GM19455 (cell line): Measurements from ENCODE around the gene P4HTM.

ENCODE experiments used
- ATAC-seq: cut with Tn5 transposase; IDR thresholded peaks from one replicate; pipeline ENCODE4 v1.9.1; 2021; ENCODE audit not compliant: unreplicated experiment

P4HTM gene

GRCh38 chr3:49021813-49022687 lies 32.0 kb downstream of the P4HTM start, which contains the start of gene NDUFAF3:
Gene NDUFAF3, plus strand, starts transcription at chr3:49022121. Its CDS starts 24 bp downstream, at chr3:49022145.
- ATAC-seq = peak; percentile 56

DNA sequence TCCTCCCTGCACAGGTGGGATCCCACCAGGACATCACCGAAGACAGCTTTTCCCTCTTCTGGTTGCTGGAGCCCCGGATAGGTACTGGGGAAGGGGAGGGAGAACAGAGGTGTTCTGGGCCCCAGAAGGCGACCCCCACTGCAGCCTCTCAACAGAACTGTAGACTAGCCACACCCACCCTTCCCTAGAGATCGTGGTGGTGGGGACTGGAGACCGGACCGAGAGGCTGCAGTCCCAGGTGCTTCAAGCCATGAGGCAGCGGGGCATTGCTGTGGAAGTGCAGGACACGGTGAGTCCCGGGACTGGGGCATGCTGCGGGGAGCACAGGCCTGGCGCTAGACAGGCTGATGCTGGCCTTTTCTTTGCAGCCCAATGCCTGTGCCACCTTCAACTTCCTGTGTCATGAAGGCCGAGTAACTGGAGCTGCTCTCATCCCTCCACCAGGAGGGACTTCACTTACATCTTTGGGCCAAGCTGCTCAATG lies 32.7 kb downstream of the P4HTM start:
- ATAC-seq = no peak

GRCh38 chr3:49023775-49024174 lies 33.7 kb downstream of the P4HTM start:
- no peak for ATAC-seq

GRCh38 chr3:49024449-49024848 lies 34.4 kb downstream of the P4HTM start:
- no peak for ATAC-seq

DNA sequence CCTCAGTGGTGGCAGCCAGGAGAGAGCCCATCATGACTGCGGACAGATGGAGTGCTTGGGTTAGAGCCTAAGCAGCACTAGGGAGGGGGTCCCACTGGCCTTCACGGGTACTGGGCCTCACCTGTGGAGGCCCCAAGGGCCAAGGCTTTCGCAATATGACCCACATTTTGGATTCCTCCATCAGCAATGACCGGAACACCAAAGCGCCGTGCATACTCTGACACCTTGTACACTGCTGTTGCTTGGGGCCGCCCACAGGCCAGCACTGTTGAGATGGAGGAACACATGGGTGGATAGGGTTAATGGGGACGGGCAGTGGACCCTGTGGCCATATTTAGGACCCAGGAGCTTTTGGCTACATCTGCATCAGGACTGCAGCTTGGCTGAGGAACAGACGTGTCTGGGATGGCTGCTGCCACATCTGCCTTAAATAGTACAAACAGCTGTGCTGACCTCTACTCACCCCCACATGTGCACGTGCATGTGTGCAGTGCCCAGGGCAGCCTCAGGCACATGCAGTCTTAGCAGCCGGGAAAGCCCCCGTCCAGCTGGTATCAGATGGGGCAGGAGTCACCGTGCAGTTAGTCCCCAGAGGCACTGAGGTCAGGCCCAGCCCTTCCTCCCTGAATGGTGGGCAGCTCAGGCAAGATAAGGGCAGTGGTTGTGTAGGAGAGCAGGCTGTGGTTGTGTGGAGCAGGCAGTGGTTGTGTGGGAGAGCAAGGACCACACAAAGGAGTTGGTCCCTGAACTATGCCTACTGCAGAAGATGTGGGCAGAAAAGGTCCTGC lies 35.2 kb downstream of the P4HTM start:
- ATAC-seq = no peak

DNA sequence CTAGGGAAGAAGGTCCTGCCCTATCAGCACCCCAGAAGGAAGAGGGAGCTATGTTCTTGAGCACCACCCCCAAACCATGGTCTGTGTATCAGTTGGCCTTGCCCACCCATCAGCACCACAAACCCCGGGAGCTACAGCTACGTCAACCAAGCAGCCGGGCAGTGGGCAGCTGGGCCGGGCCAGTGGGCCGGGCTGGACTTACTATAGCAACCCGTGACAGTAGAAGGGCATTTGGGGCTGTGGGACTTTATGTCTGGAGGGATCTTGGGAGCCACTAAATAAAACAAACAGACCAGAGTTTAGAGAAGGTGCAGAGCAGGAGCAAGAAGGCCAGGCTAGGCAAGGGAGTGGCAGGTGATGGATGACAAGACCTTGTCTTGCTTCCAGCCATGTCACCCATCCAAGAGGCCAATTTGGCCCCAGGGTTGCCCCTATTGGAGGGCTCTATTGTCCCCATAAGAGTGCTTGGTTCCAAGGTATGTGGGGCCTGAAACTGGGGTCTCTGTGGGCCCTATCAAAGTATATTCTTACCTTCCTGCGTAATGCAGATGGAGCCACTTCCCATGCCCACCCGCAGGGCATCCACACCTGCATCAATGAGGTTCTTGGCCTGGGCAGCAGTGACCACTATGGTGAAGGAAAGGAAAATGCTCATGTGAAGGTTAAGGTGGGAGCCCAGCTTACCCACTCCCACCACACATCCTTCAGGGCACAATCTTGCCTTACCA lies 35.9 kb downstream of the P4HTM start:
- ATAC-seq = no peak

DNA sequence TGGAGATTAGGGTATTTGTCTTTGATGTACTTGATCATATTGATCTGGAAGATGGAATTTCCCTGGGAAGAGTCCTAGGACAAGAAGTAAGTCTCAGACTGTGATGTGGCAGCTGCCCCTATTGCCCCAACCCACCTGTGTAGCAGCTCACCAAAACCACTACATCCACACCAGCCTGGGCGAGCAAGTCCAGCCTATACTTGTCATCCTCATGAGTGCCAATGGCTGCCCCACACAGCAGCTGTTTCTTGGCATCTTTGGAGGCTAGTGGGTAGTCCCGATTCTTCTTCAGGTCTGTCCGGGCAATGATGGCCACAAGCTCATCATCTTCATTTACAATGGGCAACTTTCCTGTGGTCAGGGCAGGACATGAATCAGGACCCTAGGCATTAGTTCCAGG lies 36.5 kb downstream of the P4HTM start:
- ATAC-seq = no peak

- no peak for ATAC-seq
Observed at GRCh38 chr3:49027634-49028033, 37.6 kb downstream of the P4HTM start.

- ATAC-seq = no peak
Observed at GRCh38 chr3:49028298-49028672, 38.2 kb downstream of the P4HTM start.

DNA sequence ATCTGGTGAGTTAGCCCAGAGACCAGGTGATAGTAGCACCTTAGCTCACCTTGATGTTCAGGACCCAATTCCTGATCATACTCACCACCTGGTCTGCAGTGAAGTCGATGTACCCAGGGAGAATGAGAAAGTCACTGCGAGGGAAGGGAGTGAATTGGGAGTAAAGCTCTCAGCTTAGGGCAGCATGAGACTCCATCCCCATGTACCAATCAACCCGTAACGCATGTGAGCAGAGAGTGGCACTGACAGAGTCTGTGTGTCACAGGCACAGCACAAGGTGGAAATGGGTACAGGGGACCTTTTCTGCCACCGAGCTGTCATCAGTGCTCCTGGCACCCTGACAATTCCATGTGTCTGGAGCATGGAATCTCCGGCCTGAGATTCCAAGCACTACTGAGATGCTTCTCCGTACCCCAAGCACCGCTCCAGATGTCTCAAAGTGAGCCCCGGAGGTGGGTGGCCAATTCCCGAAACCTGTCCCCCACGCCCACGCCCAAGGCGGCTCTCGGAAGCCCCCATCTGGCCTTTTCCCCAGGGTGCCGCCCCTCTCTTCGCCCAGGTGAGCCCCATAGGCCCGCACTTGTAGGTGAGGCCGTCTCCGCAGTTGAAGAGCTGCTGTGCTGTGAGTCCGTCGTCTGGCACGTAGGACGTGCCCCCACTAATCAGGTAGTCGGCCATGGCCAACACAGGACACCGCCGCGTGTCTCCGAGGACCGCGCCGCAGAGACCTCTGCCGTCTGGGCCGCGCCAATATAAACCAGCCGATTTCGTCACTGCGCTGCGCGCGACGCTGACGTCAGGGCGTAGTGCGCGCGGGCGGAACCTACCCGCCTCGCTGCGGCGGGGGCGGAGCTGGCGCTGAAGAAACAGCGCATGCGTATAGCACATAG lies 38.9 kb downstream of the P4HTM start, which contains the start of gene IMPDH2:
Gene IMPDH2 (minus strand): TSS at position 726 of the 890 bp plus-strand sequence. CDS start 48 bp downstream, at position 678.
- ATAC-seq = peak; percentile 89

- ATAC-seq = no peak
Observed at GRCh38 chr3:49029563-49029884, 39.5 kb downstream of the P4HTM start.

DNA sequence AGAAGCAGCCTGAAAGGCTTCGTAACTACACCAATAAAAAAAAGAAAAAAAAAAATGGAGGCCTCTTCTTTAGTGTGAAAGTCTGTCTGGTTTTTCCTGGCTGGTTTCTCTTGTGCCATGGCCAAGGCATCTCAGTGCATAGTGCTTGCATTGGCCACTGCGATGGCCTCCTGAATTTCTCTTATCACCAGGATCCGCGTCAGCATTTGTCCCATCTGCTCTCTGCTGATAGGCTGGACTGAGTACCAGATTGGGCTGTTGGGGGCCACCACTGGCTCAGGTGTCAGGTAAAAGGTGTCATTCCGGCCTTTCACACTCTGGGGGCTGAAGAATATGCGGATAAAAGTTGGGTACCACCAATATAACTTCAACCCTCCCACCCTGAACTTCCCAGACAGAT lies 40.3 kb downstream of the P4HTM start:
- no peak for ATAC-seq

GRCh38 chr3:49032646-49033304 lies 42.7 kb downstream of the P4HTM start:
- no peak for ATAC-seq

DNA sequence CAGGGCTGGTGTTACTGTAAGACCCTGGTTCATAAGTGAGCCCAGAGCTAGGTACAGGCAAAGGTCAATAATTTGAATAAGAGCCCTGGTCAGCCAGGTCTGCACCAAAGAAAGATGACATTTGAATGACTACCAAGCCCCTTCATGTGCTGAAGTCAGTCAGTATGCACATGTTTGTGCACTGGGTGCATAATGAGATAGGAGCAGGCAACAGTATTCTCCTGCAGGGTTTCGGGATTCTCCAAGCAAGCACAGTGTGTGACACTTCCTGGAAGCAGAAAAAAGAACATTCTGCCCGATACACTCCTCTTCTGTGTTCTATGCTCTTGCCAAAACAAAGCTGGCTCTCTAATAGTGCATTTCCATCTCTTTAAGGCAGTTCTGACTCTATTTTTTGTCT lies 44.6 kb downstream of the P4HTM start:
- ATAC-seq = no peak

GRCh38 chr3:49035281-49035680 lies 45.2 kb downstream of the P4HTM start:
- no peak for ATAC-seq

DNA sequence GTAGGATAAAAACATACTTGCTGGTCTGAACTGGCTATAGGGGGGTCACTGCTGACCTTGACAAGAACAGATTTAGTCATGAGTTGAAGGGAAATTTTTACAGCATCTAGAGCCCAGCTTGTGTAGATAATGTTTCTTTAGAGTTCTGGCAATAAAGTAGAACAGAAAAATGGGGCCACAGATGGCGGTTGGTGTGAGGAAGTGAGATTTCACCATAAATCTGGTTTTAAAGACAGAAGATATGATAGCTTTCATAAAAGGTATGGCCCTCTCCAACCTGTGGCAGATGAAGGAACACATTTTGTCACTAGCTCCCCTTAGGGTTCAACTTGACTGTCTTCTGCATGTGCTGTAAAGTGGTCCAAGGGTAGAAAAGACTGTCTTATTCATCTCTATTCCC lies 63.5 kb downstream of the P4HTM start:
- no peak for ATAC-seq

DNA sequence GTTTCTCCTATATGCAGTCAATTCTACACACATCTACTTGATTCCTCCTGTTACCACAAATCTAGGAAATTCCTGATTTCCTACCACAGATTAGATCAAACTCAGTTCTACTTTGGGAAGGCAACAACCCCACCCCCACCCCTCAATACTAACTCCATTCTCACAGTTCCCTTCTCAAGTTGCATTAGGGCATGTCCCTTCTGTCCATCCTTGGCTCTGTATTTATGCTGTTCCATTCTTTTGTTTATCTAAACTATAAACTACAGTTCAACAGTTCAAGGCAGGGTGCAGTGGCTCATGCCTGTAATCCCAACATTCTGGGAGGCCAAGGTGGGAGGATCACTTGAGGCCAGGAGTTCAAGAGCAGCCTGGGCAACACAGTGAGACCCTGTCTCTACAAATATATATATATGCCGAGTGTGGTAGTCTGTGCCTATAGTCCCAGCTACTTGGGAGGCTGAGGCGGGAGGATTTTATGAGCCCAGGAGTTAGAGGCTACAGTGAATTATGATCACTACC lies 64.4 kb downstream of the P4HTM start:
- ATAC-seq = no peak
